SK-N-SH (cell line): ENCODE measurements around the gene SLC38A8. TPM values are rescaled to one million over a fixed set of nuclear protein-coding genes. Genes with fewer than 3 reads are reported as not detected.

ENCODE experiments used
- CTCF ChIA-PET: fragments of 300-600, 350-600 bp; formaldehyde crosslinking; extraction: SDS; loops from one replicate; lab custom pipeline; 2021; lab: Yijun Ruan, JAX
- POLR2A ChIA-PET: fragments of 350-600 bp; sonication (Branson Sonifier 250); formaldehyde crosslinking; extraction: SDS; loops from one replicate; lab custom pipeline; 2020; ENCODE audit warnings: antibody characterized with exemption, inconsistent platforms; lab: Yijun Ruan, JAX
- DNase-seq: peaks from one replicate; pipeline ENCODE4 v3.0.0; 2012
- H2AFZ ChIP-seq: fragments of 200-600 bp; sonication (generic); 2 replicates; pipeline ENCODE4 v1.8.1; 2016; ENCODE audit warnings: antibody characterized with exemption, mild to moderate bottlenecking, low read depth
- H3F3A ChIP-seq: fragments of 200-600 bp; sonication (generic); replicated peaks from 2 replicates; pipeline ENCODE3; 2016; ENCODE audit warnings: antibody characterized with exemption, mild to moderate bottlenecking; ENCODE audit not compliant: insufficient read depth
- H3K27ac ChIP-seq, 2 experiments: fragments of 200-500 bp in 1 of 2; fragments of 200-600 bp in 1 of 2; sonication (Bioruptor generic) in 1 of 2; sonication (generic), shearing (Covaris generic) in 1 of 2; 2 replicates each; pipeline versions ENCODE4 v1.5.1 to v1.6.1; 2014 to 2016; ENCODE audit warnings: low read depth in 2 of 2, inconsistent platforms in 1 of 2, low read length in 1 of 2, mild to moderate bottlenecking in 1 of 2, mixed read lengths in 1 of 2
- H3K27me3 ChIP-seq: fragments of 200-600 bp; sonication (generic), shearing (Covaris generic); 2 replicates; pipeline ENCODE4 v1.6.1; 2016; ENCODE audit warnings: mixed run types; ENCODE audit not compliant: insufficient read depth
- H3K36me3 ChIP-seq, 2 experiments: fragments of 200-500 bp in 1 of 2; fragments of 200-600 bp in 1 of 2; sonication (Bioruptor generic) in 1 of 2; sonication (generic) in 1 of 2; replicated peaks in 1 of 2; 2 replicates each; pipeline versions ENCODE3 to v1.5.1; 2014 to 2016; ENCODE audit warnings: low read length in 1 of 2, mild to moderate bottlenecking in 1 of 2; ENCODE audit not compliant: insufficient read depth in 2 of 2, control insufficient read depth in 1 of 2
- H3K4me1 ChIP-seq, 2 experiments: fragments of 200-500 bp in 1 of 2; fragments of 200-600 bp in 1 of 2; sonication (Bioruptor generic) in 1 of 2; sonication (generic), shearing (Covaris generic) in 1 of 2; 2 replicates each; pipeline versions ENCODE4 v1.5.1 to v1.6.1; 2014 to 2016; ENCODE audit warnings: low read depth in 1 of 2, low read length in 1 of 2, mixed run types in 1 of 2; ENCODE audit not compliant: insufficient read depth in 2 of 2, control insufficient read depth in 1 of 2
- H3K4me2 ChIP-seq: fragments of 200-600 bp; sonication (generic), shearing (Covaris generic); 2 replicates; pipeline ENCODE4 v1.6.1; 2017; ENCODE audit warnings: mixed run types
- H3K4me3 ChIP-seq, 2 experiments: fragments of 200-500 bp in 1 of 2; fragments of 200-600 bp in 1 of 2; sonication (Bioruptor generic) in 1 of 2; sonication (generic), shearing (Covaris generic) in 1 of 2; 2 replicates each; pipeline versions ENCODE4 v1.5.1 to v1.8.1; 2014 to 2016; ENCODE audit warnings: low read depth in 2 of 2, inconsistent platforms in 1 of 2, low read length in 1 of 2, mild to moderate bottlenecking in 1 of 2, mixed read lengths in 1 of 2, moderate library complexity in 1 of 2
- H3K79me2 ChIP-seq: fragments of 200-600 bp; sonication (generic); 2 replicates; pipeline ENCODE4 v1.8.1; 2017; ENCODE audit warnings: mild to moderate bottlenecking; ENCODE audit not compliant: insufficient read depth
- H3K9ac ChIP-seq: fragments of 200-600 bp; sonication (generic); 2 replicates; pipeline ENCODE4 v1.6.1; 2017; ENCODE audit warnings: mixed run types
- H3K9me2 ChIP-seq: fragments of 200-600 bp; sonication (generic); 2 replicates; pipeline ENCODE4 v1.6.1; 2017; ENCODE audit warnings: mixed run types
- H3K9me3 ChIP-seq: fragments of 200-600 bp; sonication (generic); 2 replicates; pipeline ENCODE4 v1.6.1; 2017; ENCODE audit warnings: mixed run types, mild to moderate bottlenecking, moderate library complexity
- H4K20me1 ChIP-seq: fragments of 200-600 bp; sonication (generic); 2 replicates; pipeline ENCODE4 v1.6.1; 2017; ENCODE audit warnings: mild to moderate bottlenecking, mixed run types; ENCODE audit not compliant: insufficient read depth
- CHD2 ChIP-seq: fragments of 150-350 bp; IDR thresholded peaks from 2 replicates; pipeline ENCODE4 v1.6.1; 2018; ENCODE audit warnings: low read length; ENCODE audit not compliant: partially characterized antibody
- EP300 ChIP-seq, 2 experiments: IDR thresholded peaks; 2 replicates each; pipeline versions ENCODE4 v1.4.0 to v1.6.1; 2012; ENCODE audit warnings: borderline replicate concordance in 1 of 2, low read depth in 1 of 2, low read length in 1 of 2
- EZH2phosphoT487 ChIP-seq: fragments of 200-600 bp; sonication (generic); IDR thresholded peaks from 2 replicates; pipeline ENCODE4 v1.6.1; 2017; ENCODE audit warnings: low read depth, mixed run types, mild to moderate bottlenecking, antibody characterized with exemption, moderate library complexity, borderline replicate concordance
- FOXJ3 ChIP-seq: sonication (generic); formaldehyde crosslinking; IDR thresholded peaks from 2 replicates; pipeline ENCODE4 v1.5.1; 2020; ENCODE audit warnings: mild to moderate bottlenecking, missing genetic modification reagents
- GABPA ChIP-seq: IDR thresholded peaks from 2 replicates; pipeline ENCODE4 v1.4.0; 2012; ENCODE audit warnings: low read depth, mild to moderate bottlenecking
- GATA2 ChIP-seq: sonication (generic); formaldehyde crosslinking; IDR thresholded peaks from 2 replicates; pipeline ENCODE4 v1.5.0; 2020; ENCODE audit warnings: mild to moderate bottlenecking, missing genetic modification reagents
- JUND ChIP-seq: IDR thresholded peaks from 2 replicates; pipeline ENCODE4 v1.4.0; 2012
- MXI1 ChIP-seq: IDR thresholded peaks from 2 replicates; pipeline ENCODE4 v1.6.1; 2012; ENCODE audit warnings: mild to moderate bottlenecking, low read depth, low read length, improper control_type of control experiment
- NRF1 ChIP-seq: IDR thresholded peaks from 2 replicates; pipeline ENCODE4 v1.6.1; 2012; ENCODE audit warnings: low read depth, mild to moderate bottlenecking, low read length
- POLR2AphosphoS5 ChIP-seq: IDR thresholded peaks from 2 replicates; pipeline ENCODE4 v1.6.1; 2012; ENCODE audit warnings: low read depth, low read length
- RAD21 ChIP-seq: IDR thresholded peaks from 2 replicates; pipeline ENCODE4 v1.6.1; 2012; ENCODE audit warnings: mild to moderate bottlenecking, low read length
- RCOR1 ChIP-seq: fragments of 150-350 bp; IDR thresholded peaks from 2 replicates; pipeline ENCODE4 v1.6.1; 2017; ENCODE audit warnings: antibody characterized with exemption, low read length
- SMC3 ChIP-seq: IDR thresholded peaks from 2 replicates; pipeline ENCODE4 v1.6.1; 2012; ENCODE audit warnings: low read depth, low read length, improper control_type of control experiment
- TAF1 ChIP-seq: IDR thresholded peaks from 2 replicates; pipeline ENCODE4 v1.6.1; 2012; ENCODE audit warnings: low read depth, mild to moderate bottlenecking, low read length, moderate library complexity, borderline replicate concordance
- TEAD4 ChIP-seq: IDR thresholded peaks from 2 replicates; pipeline ENCODE4 v1.4.0; 2012; ENCODE audit warnings: mild to moderate bottlenecking, borderline replicate concordance; ENCODE audit not compliant: insufficient read depth
- whole genome bisulfite sequencing: methylation state at CpG from one replicate; pipeline ENCODE4 v1.1.6; 2017; ENCODE audit warnings: low lambda C conversion rate; 5-methylcytosine and 5-hydroxymethylcytosine counted together
- polyA plus RNA-seq, 3 experiments: library from polyadenylated mRNA; depleted of rRNA; stranded (reverse); fragments of >200 nt; gene quantifications; 2 replicates each; pipeline ENCODE4 v1.2.3, GENCODE V29; 2012
- TF ChIP-seq, protein P1 (sequence below): fragments of 150-350 bp; IDR thresholded peaks from 2 replicates; pipeline ENCODE4 v1.6.1; 2017; ENCODE audit warnings: antibody characterized with exemption, low read length, low read depth, borderline replicate concordance
- TF ChIP-seq, protein P2 (sequence below): IDR thresholded peaks from 2 replicates; pipeline ENCODE4 v1.6.1; 2012; ENCODE audit warnings: mild to moderate bottlenecking, low read depth, low read length, moderate library complexity
- TF ChIP-seq, protein P3 (sequence below): IDR thresholded peaks from 2 replicates; pipeline ENCODE4 v1.4.0; 2012; ENCODE audit warnings: low read depth
- TF ChIP-seq, protein P4 (sequence below): fragments of 200-600 bp; sonication (generic); IDR thresholded peaks from 2 replicates; pipeline ENCODE4 v1.6.1; 2017; ENCODE audit warnings: antibody characterized with exemption, mild to moderate bottlenecking, moderate library complexity
- TF ChIP-seq, protein P5 (sequence below): fragments of 150-350 bp; IDR thresholded peaks from 2 replicates; pipeline ENCODE4 v1.6.1; 2016; ENCODE audit warnings: mild to moderate bottlenecking, low read depth, low read length

Gene SLC38A8
- polyA plus RNA-seq, 1 of the 3 experiments (the other 2 are of a cell fraction), result not detected

DNA sequence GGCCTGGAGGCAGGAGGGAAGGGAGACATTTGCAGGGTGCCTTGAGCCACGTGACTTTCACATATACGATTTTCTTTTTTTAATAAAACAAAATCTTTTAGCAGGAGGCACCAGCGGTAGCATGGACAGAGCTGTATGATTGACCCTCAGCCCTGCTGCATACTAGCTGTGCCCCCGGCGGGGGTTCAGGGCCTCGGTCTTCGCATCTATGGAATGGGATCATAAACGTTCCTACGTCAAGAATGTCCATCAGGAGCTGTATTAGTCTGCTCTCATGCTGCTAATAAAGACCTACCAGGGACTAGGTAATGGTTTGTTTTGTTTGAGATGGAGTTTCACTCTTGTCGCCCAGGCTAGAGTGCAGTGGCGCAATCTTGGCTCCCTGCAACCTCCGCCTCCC, 27.2 kb downstream of the SLC38A8 start:
- no peak overlapping the region for H3K9ac ChIP-seq
- H4K20me1 ChIP-seq, result no peaks in the 10 kb centered on the region
- H3K36me3 ChIP-seq, result no peaks in the 10 kb centered on the region
- H3K27me3 ChIP-seq, result no peaks in the 10 kb centered on the region
- ChIA-PET CTCF (no interaction called here), POLR2A (no interaction called here)
- H3K27ac ChIP-seq, result no peak overlapping the region
- 59% methylated on average over 12 of the region's 12 CpGs for WGBS
- H2AFZ ChIP-seq, result no peak overlapping the region
- H3K79me2 ChIP-seq, result no peaks in the 10 kb centered on the region
- H3K9me2 ChIP-seq, result no peaks in the 10 kb centered on the region
- H3K4me2 ChIP-seq, result no peak overlapping the region
- no peaks in the 10 kb centered on the region for H3F3A ChIP-seq
- no peak overlapping the region for H3K4me3 ChIP-seq
- no peaks in the 10 kb centered on the region for H3K4me1 ChIP-seq
- TF ChIP-seq, protein P1, sequence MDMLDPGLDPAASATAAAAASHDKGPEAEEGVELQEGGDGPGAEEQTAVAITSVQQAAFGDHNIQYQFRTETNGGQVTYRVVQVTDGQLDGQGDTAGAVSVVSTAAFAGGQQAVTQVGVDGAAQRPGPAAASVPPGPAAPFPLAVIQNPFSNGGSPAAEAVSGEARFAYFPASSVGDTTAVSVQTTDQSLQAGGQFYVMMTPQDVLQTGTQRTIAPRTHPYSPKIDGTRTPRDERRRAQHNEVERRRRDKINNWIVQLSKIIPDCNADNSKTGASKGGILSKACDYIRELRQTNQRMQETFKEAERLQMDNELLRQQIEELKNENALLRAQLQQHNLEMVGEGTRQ, result no peak
- TF ChIP-seq MXI1 (no peak), NRF1 (no peak), RAD21 (no peak)
- H3K9me3 ChIP-seq, result no peaks in the 10 kb centered on the region
- no peak for DNase-seq

DNA sequence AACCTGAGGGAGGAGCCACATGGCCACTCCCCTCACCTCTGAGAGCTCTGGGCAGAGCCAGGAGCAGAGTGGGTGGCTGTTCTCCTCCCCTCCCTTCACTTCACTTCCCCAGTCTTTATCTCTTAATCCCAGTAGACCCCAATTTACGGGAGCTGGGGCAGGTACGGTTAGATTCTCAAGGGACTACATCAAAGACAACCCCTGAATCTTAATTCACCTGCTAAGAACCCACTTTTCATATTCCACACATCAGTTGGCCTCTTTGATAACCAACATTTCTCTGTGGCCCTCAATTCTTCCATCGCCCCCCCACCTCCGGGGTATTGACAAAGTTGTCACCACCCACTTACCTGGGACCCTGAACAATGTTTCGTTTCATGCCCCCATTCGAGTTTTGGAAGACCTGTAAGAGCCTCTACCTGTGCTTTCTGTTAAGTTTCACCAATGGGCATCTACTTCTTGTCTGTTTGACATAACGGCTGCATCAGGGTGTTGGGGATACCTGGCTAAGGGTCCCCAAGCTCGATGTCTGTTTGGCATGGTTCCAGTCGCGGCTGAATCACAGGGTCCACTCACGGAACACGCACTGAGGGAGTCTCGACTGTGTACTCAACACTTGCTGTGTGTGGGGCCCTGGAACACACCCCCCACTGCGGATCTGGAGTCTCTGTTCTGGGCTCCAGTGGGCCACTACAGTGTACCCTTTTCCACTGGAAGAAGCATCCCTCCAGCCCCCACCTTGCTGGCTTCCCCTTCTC, 27.8 kb downstream of the SLC38A8 start:
- DNase-seq, result no peak
- Histone ChIP-seq H3K4me2 (no peak overlapping the region), H3F3A (no peaks in the 10 kb centered on the region), H3K9ac (no peak overlapping the region), H2AFZ (no peak overlapping the region), H3K4me1 (no peaks in the 10 kb centered on the region), H3K36me3 (no peaks in the 10 kb centered on the region), H3K4me3 (no peak overlapping the region), H3K27me3 (no peaks in the 10 kb centered on the region), H3K9me2 (no peaks in the 10 kb centered on the region), H4K20me1 (no peaks in the 10 kb centered on the region), H3K9me3 (no peaks in the 10 kb centered on the region), H3K79me2 (no peaks in the 10 kb centered on the region), H3K27ac (no peak overlapping the region)
- ChIA-PET CTCF (interaction anchor here (0.9 to 1.8 kb wide), 2 partner anchors 45 to 51 kb away, joined by 3 to 8 read pairs; no protein-coding TSS in a partner anchor), POLR2A (no interaction called here)
- 45% methylated on average over 13 of the region's 14 CpGs for WGBS
- TF ChIP-seq CHD2, result no peak
- no peak for TF ChIP-seq JUND
- TF ChIP-seq FOXJ3, result no peak
- TF ChIP-seq, protein P2, sequence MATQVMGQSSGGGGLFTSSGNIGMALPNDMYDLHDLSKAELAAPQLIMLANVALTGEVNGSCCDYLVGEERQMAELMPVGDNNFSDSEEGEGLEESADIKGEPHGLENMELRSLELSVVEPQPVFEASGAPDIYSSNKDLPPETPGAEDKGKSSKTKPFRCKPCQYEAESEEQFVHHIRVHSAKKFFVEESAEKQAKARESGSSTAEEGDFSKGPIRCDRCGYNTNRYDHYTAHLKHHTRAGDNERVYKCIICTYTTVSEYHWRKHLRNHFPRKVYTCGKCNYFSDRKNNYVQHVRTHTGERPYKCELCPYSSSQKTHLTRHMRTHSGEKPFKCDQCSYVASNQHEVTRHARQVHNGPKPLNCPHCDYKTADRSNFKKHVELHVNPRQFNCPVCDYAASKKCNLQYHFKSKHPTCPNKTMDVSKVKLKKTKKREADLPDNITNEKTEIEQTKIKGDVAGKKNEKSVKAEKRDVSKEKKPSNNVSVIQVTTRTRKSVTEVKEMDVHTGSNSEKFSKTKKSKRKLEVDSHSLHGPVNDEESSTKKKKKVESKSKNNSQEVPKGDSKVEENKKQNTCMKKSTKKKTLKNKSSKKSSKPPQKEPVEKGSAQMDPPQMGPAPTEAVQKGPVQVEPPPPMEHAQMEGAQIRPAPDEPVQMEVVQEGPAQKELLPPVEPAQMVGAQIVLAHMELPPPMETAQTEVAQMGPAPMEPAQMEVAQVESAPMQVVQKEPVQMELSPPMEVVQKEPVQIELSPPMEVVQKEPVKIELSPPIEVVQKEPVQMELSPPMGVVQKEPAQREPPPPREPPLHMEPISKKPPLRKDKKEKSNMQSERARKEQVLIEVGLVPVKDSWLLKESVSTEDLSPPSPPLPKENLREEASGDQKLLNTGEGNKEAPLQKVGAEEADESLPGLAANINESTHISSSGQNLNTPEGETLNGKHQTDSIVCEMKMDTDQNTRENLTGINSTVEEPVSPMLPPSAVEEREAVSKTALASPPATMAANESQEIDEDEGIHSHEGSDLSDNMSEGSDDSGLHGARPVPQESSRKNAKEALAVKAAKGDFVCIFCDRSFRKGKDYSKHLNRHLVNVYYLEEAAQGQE, result no peak
- TF ChIP-seq, protein P3, sequence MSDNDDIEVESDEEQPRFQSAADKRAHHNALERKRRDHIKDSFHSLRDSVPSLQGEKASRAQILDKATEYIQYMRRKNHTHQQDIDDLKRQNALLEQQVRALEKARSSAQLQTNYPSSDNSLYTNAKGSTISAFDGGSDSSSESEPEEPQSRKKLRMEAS, result no peak
- TF ChIP-seq RCOR1, result no peak
- no peak for TF ChIP-seq TEAD4
- TF ChIP-seq, protein P4, sequence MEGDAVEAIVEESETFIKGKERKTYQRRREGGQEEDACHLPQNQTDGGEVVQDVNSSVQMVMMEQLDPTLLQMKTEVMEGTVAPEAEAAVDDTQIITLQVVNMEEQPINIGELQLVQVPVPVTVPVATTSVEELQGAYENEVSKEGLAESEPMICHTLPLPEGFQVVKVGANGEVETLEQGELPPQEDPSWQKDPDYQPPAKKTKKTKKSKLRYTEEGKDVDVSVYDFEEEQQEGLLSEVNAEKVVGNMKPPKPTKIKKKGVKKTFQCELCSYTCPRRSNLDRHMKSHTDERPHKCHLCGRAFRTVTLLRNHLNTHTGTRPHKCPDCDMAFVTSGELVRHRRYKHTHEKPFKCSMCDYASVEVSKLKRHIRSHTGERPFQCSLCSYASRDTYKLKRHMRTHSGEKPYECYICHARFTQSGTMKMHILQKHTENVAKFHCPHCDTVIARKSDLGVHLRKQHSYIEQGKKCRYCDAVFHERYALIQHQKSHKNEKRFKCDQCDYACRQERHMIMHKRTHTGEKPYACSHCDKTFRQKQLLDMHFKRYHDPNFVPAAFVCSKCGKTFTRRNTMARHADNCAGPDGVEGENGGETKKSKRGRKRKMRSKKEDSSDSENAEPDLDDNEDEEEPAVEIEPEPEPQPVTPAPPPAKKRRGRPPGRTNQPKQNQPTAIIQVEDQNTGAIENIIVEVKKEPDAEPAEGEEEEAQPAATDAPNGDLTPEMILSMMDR, result no peak
- no peak for TF ChIP-seq EZH2phosphoT487
- TF ChIP-seq POLR2AphosphoS5, result no peak
- no peak for TF ChIP-seq GABPA
- no peak for TF ChIP-seq EP300 (IDR thresholded peaks at IDR 0.05; ENCODE audit: borderline replicate concordance in 1 of 2, low read depth in 1 of 2, low read length in 1 of 2)
- TF ChIP-seq TAF1, result no peak
- TF ChIP-seq GATA2 (CRISPR knock-in tag), result no peak
- TF ChIP-seq, protein P5, sequence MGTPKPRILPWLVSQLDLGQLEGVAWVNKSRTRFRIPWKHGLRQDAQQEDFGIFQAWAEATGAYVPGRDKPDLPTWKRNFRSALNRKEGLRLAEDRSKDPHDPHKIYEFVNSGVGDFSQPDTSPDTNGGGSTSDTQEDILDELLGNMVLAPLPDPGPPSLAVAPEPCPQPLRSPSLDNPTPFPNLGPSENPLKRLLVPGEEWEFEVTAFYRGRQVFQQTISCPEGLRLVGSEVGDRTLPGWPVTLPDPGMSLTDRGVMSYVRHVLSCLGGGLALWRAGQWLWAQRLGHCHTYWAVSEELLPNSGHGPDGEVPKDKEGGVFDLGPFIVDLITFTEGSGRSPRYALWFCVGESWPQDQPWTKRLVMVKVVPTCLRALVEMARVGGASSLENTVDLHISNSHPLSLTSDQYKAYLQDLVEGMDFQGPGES, result no peak
- no peak for TF ChIP-seq SMC3
- TF ChIP-seq RAD21, result no peak
